GM19324 (cell line): ENCODE results near the gene MTF1.

Experiments used
- ATAC-seq: cut with Tn5 transposase; IDR thresholded peaks from one replicate; pipeline ENCODE4 v1.9.1; 2021; ENCODE audit warnings: mild to moderate bottlenecking, moderate library complexity; ENCODE audit not compliant: unreplicated experiment, low FRiP score

Gene MTF1

GRCh38 chr1:37872692-37873091 lies 13.3 kb upstream of the MTF1 start:
- no peak for ATAC-seq

GRCh38 chr1:37868466-37868865 lies 9.1 kb upstream of the MTF1 start:
- no peak for ATAC-seq

DNA sequence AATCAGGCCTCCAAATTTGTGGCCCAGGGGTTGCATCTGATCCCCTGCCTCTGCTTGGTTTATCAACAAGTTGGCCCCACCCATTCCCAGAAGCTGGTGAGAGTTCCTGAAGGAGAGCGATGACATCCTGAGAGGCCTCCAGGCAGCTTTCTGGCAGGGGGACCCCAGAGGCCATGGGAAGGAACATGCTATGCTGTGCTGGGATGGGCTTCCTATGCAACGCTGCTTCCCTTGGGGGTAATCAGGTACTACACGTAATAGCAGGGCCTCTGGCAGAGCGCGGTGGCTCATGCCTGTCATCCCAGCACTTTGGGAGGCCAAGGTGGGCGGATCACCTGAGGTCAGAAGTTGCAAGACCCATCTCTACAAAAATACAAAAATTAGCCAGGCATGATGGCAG lies 8.4 kb upstream of the MTF1 start:
- ATAC-seq, result no peak

GRCh38 chr1:37866491-37866890 lies 7.1 kb upstream of the MTF1 start:
- no peak for ATAC-seq

GRCh38 chr1:37865348-37866120 lies 6.1 kb upstream of the MTF1 start:
- ATAC-seq, result no peak

GRCh38 chr1:37862330-37862729 lies 2.9 kb upstream of the MTF1 start:
- ATAC-seq, result no peak

DNA sequence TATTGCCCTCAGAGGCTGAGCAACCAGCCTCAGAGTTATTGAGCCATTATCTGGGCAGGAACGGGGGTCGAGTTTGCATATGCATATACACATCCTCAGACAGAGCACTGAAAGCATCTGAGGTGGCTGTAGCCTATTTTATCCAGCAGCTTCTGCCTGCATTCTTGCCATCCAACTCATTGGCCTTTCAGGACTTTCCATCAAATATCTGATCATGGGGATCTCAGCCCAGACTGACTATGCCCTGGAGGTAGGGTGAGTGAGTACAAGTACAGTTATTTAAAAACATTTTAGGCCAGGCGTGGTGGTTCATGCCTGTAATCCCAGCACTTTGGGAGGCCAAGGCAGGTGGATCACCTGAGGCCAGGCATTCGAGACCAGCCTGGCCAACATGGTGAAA lies 1.8 kb upstream of the MTF1 start:
- ATAC-seq, result no peak

- ATAC-seq, result no peak
Measured at GRCh38 chr1:37860346-37860666, 914 bp upstream of the MTF1 start.

DNA sequence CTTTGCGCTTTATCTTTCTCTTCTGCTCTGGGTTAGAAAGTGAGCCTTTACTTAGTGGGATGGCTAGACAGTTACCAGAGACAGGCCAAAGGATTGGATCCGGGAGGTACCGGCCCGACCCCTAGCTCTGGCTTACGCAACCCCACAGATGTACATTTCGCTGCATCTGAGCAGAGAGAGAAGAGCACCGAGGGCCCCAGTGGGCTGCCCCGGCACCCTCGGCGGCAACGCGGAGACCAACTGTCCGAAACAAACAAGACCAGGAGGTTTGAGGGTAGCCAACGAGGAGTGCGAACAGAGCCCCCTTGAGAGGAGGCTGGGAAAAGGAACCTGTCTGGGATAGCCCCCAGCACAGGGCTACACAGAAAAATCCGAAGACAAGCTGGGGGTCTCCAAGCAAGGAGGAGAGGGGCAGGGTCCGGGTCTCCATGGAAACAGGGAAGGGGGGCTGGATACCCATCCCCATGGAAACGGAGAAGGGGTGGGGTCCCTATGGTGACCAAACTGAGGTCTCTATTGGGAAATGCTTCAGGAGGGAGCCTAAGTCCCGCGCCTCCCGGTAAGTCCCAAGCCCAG lies 373 bp downstream of the MTF1 start:
- ATAC-seq, result peak; percentile 2

- no peak for ATAC-seq
Measured at GRCh38 chr1:37854406-37854805, 5.0 kb downstream of the MTF1 start.

- ATAC-seq, result no peak
Measured at GRCh38 chr1:37853157-37853556, 6.2 kb downstream of the MTF1 start.

GRCh38 chr1:37851782-37852210 lies 7.6 kb downstream of the MTF1 start:
- ATAC-seq, result no peak

DNA sequence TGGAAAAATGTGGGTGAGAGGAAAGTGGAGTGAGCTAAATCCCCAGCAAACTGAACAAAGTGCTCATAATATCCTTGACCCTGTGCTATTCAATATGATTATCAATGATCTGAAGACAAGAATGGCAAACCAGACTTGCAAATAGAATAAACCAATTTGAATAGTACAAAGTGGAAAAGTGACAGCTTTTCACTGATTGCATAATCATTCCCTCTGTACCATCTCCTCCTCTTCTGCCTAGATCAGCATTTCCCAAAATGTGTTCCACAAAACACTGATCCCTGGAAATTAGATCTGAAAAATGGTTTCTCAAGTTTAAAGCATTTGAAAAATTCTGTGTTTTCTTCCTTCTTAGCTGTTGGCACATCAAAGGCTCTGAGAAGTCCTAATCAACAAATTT lies 8.1 kb downstream of the MTF1 start:
- no peak for ATAC-seq

GRCh38 chr1:37850352-37850955 lies 8.9 kb downstream of the MTF1 start:
- no peak for ATAC-seq

DNA sequence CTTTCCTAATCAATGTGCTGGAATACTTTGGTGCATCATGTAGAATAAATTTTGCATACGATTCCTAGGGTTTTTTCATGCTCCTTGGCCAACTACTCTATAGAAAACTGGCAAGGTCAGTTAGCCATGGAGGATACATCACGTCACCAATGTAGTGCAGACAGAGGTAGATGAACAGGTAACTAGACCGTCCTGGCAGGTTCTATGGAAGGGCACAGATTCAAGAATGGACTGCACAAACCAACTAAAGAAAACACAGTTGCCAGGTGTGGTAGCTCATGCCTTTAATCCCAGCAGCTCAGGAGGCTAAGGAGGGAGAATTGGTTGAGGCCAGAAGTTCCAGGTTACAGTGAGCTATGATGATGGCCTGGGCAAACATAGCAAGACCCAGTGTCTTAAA lies 9.9 kb downstream of the MTF1 start:
- ATAC-seq, result no peak

DNA sequence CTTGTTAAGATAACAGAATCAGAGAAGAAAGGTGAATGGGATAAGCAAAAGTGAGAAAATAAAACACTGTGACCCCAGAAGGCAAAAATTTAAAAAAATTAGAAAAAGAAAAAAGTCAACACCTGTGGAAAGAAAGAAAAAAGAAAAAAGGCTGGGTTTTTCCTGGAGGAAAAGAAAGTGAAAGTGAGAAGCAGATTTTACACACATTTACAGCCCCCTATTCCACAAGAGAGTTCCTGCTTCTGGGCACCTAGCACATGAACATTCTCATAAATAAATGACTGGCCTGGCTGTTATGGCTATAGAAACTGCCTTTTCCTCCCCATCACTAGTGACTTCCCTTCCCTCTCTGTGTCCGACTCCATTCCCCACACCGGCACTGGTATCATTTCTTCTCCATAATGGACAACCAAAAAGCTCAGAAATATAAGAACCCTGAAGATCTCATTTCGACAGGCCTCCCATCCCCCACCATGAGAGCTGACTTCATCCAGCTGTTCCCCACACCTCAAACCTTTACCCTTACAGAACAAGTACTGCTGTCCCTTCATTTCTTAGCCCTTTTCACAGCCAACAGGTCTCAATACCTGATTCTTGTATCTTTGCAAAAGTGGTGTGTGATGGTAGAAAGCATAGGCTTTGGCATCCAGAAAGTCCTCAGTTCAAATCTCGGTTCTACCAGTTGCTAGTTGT lies 12.6 kb downstream of the MTF1 start:
- no peak for ATAC-seq

- ATAC-seq, result no peak
Measured at GRCh38 chr1:37845786-37846185, 13.6 kb downstream of the MTF1 start.

DNA sequence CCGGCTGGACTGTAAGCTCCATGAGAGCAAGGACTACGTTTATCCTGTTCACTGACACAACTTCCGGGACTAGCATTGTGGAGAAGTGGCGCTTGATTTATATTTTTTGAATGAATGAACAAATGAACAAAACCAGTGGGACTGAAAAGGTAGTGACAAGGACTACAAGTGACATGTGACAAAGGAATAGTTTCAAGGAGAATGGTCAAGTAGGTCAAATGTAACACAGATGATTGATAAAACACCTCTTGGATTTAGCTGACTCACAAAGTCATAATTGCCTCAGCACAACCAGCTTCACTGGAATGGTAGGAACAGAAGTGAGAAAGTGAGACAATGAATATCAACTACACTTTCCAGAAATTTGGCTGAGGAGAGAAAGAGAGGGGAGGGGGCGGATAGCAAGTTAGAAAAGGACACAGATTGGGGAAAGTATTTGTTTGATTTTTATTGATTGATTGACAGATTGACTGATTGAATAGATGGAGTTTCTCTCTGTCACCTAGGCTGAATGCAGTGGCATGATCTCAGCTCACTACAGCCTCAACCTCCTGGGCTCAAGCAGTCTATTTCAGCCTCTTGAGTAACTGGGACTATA lies 14.2 kb downstream of the MTF1 start:
- no peak for ATAC-seq

- no peak for ATAC-seq
Measured at GRCh38 chr1:37844536-37844935, 14.9 kb downstream of the MTF1 start.

DNA sequence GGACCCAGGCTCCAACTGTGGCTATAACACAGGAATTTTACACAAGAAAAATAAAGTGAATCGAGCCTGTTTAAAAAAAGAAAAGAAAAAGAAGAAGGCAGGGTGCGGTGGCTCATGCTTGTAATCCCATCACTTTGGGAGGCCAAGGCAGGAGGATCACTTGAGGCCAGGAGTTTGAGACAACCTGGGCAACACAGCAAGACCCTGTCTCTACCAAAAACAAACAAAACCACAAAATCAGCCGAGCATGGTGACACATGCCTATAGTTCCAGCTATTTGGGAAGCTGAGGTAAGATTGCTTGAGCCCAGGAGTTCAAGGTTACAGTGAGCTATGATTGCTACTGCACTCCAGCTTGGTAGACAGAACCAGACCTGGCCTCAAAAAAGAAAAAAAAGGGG lies 17.7 kb downstream of the MTF1 start:
- no peak for ATAC-seq

- no peak for ATAC-seq
Measured at GRCh38 chr1:37840711-37841110, 18.7 kb downstream of the MTF1 start.
